HG03066 (cell line): ENCODE data around the gene IMPDH1.
"Not testable (repeated sequence)": the region's sequence is repeated elsewhere in the genome, so short reads cannot be mapped to it uniquely, and the experiment has no call there.

Source experiments
- ATAC-seq: cut with Tn5 transposase; IDR thresholded peaks from one replicate; pipeline ENCODE4 v1.9.1; 2021; ENCODE audit warnings: low read depth; ENCODE audit not compliant: unreplicated experiment

The IMPDH1 gene

GRCh38 chr7:128409596-128410450 lies at the start of gene IMPDH1:
IMPDH1 (minus strand) TSS chr7:128409982; CDS start chr7:128409901, 81 bp downstream.
- peak; percentile 78 for ATAC-seq

- peak; percentile 37 for ATAC-seq
Measured at GRCh38 chr7:128459394-128459878, 49.7 kb upstream of the IMPDH1 start.

GRCh38 chr7:128458956-128459355 lies 49.2 kb upstream of the IMPDH1 start:
- ATAC-seq: peak; percentile 20

GRCh38 chr7:128457385-128457784 lies 47.6 kb upstream of the IMPDH1 start:
- ATAC-seq: not testable (repeated sequence)

DNA sequence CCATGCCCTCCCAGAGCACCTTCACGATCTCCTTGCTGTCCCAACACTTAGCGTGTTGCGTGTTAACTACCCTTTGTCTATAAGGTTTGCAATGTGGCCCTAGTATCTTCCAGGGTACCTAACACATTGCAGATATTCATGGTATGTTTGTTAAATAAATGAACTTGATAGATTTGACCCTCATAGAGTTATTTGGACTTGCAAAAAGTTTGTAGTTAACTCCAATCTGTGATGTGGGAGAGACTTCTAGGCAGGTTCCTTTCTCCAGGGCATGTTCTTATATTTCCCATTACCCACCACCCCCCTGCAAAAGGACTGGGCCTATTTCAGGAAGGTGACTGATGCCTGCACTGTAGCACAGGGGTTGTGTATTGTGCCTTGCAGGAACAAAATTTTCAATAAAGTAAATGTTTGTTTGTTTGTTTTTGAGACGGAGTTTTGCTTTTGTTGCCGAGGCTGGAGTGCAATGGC lies 46.5 kb upstream of the IMPDH1 start:
- ATAC-seq: no peak

DNA sequence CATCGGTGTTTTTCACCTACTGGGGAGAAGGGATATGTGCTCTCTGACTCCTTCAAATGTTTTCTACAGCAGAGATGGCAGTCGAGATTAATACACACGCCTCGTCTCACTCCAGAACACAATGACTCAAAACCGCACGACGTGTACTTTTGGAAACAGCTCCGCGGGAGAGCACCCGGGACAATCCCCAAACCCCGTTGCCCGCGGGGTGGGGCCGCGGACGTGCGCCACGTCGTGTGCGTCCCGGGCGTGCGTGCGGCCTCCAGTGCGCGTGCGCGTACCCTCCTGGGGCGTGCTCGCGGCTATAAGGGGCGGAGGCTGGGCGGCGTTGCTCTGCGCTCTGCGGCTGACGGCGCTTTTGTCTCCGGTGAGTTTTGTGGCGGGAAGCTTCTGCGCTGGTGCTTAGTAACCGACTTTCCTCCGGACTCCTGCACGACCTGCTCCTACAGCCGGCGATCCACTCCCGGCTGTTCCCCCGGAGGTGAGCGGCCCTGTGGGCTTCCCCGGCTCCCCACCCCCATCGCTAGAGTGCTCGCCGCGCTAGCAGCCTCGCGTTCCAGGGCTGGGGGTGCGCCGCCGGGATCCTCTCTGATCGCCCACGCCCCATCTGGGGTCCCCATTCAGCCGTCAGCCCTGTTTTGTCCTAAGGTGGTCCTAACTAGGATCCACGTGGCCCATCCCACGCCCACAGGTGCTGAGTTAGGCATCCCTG lies 45.9 kb upstream of the IMPDH1 start, which contains the start of gene HILPDA:
Gene HILPDA, plus strand, starts transcription at position 336 of the 712 bp plus-strand sequence. CDS start 1,391 bp downstream, outside the sequence.
- peak; percentile 77 for ATAC-seq

GRCh38 chr7:128454808-128455542 lies 45.2 kb upstream of the IMPDH1 start:
- ATAC-seq: no peak

DNA sequence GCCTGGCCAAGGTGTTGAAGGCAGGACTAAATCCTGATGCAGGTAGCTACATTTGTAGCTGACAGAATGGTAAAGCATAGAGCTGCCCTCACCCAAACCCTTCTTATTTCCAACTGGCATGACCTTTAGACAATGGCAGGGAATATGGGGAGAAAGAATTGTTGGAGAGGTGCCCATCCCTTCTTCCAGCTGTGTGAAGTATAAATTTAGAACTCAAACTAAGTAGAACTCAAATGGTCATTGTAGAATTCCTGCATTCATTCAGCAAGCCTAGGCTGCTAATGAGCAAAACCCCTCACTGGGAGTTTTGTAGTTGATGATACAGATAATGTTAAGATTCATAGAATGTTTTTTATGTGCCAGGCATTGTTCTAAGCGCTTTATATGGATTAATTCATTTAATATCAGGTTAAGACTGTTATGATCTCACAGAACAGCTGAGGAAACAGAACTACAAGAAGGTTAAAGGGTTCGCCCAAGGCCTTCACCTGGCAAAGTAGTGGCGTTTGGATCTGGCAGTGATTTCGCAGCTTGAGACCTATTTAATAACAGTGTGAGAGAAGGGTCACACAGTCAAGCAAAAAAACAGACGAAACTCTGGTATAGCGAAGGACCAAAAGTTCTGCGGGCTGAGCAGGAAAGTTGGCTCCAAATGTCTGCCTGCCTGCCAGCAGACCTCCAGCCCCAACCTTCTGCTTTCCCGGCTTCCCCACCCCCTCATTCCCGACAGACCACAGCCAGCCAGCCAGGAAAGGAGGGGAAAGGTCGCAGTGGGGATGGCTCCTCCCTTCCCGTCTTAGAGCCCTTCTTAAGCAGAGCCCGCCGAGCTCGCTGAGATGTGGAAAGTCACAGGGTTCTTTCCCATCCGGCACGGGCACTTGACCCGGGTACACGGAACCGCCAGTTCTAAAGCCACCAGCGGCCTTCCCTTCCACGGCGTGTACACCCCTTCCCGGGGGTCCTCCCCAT lies 44.3 kb upstream of the IMPDH1 start:
- ATAC-seq: no peak

- ATAC-seq: no peak
Measured at GRCh38 chr7:128452552-128452951, 42.8 kb upstream of the IMPDH1 start.

DNA sequence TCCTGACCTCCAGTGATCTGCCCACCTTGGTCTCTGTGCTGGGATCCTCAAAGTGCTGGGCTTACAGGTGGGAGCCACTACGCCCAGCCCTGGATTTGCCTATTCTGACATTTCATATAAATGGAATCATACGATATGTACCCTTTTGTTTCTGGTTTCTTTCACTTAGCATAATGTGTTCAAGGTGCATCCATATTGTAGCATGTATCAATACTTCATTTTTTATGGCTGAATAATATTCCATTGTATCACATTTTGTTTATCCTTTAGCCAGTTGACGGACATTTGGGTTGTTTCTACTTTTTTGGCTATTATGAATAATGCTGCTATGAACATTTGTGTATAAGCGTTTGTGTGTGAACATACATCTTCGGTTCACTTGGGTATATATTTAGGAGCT lies 41.1 kb upstream of the IMPDH1 start:
- no peak for ATAC-seq

DNA sequence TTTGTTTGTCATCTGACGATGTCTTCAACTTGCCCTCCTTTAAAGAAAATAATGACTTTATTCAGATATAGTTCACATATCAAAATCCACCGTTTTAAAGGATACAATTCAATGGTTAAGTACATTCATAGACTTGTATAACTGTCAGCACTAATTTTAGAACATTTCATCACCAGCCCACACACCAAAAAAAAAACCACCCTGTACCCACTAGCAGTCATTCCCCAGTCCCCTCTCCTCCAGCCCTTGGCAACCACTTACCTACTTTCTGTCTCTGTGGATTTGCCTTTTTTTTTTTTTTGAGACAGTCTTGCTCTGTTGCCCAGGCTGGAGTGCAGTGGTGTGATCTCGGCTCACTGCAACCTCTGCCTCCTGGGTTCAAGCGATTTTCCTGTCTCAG lies 40.6 kb upstream of the IMPDH1 start:
- ATAC-seq: no peak

GRCh38 chr7:128448751-128449302 lies 39.0 kb upstream of the IMPDH1 start:
- ATAC-seq: no peak

DNA sequence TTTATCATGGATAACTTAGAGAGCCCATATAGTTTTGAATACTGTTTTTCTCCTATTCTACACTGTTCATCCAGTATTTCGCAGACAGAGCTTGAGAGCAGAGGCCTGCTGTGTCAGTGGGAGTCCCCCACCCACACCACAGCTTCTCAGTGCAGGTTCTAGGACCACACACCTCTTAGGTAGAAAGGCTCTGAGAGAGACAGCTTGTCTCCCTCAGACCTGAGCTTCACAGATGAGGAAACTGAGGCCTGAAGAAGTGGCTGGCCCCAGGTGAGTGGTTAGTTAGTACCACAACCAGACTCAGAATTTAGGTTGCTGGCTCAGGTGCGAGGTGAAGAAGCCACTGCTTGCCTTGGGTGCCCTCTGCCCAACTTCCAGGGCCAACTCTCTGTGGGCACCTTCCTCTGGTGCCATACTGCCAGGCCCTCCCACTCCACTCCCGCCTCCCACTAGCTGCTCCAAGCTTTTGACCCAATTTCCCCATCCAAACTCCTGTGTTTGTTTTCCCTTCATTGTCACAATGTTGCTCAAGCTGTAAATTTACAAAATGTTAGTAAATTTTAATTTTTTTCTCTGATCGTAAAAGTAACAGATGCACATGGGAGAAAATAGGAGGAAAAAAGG lies 38.3 kb upstream of the IMPDH1 start:
- ATAC-seq: no peak

DNA sequence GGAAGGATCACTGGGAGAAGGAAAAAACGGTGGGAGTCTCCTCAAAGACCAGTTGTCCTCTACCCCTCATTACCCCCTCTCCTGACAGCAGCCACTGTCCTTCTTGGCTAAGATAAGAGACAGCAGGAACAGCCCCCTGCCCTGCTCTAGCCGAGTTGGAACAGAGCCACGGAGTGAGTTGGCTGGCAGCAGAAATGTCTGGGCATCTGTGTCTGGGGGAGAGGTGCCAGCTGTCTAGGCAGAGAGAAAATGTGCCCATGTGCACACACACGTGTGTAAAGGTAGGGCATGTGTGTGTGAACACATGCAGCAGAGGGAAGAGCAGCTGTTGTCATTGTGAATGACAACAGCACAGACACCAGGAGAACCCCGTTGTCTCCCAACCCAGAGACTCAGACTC lies 36.5 kb upstream of the IMPDH1 start:
- ATAC-seq: no peak

- ATAC-seq: no peak
Measured at GRCh38 chr7:128443831-128444600, 34.2 kb upstream of the IMPDH1 start.

DNA sequence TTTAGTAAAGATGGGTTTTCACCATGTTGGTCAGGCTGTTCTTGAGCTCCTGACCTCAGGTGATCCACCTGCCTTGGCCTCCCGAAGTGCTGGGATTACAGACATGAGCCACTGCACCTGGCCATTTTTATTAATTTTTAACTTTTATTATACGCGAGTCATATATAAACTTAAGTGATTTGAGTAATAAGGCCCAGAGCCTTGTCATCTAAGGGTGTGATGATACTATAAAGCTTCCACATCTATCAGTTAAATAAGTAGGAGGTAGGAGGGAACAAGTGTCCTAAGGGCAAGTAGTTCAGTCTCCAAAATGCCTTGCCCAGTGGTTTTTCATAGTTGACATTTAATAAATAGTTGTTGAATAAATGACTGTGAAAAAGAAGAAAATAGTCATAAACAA lies 32.6 kb upstream of the IMPDH1 start:
- ATAC-seq: no peak

DNA sequence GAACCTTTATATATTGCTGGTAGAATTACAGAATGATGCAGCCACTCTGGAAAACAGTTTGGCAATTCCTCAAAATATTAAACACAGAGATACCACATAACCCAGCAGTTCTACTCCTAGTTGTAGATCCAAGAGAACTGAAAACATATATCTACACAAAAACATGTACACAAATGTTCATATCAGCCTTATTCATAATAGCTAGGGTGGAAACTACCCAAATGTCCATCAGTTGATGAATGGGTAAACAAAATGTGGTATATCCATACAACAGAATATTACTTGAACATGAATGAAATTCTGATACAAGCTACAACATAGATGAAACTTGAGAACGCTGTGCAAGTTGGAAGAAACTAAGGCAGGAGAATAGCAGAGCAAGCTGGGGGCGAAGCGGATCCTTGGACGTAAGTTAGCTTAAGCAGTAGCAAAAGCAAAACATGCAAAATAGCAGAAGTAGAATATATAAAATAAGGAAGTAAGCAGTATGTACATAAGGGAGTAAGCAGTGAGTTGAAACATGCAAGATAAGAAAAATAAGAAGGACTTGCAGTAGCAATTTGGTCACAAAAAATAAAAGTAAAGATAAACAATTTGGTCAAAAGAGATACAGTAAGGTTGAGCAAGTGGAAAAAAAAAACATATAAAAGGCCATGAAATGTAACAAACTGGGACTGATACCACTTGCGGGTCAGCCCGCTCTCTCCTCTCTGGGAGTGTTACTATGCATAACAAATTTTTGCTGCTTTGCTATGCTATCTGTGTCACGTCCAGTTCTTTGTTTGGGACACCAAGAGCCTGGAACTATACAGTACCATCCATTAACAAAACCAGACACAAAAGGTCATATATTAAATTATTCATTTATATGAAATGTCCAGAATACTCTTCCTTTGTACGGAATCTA lies 27.9 kb upstream of the IMPDH1 start:
- ATAC-seq: peak; percentile 58
